ENCODE measurements around the gene CES2.

DNA sequence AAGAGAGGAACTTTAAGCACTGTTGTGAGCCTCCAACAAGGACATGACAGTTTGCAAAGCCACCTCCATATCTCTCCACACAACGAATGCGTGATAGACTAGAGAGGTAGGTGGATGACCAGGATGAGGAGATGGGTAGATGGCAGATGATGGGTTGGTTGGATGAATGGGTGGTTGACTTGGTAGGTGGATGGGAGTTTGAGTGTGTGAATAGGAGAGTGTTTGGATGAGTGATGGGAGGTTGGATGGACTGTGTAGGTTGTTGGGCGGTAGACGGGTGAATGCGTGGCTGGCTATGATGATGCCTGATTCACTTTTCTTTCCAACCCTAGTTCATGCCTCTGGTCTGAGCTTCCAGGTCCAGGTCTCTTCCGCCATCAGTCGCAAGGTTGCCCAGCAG is 20.8 kb upstream of the CES2 start:
- TF ChIP-seq POLR2AphosphoS5 (IDR thresholded peaks at IDR 0.05) (no peak), CTCF (IDR thresholded peaks at IDR 0.05) (no peak), POLR2A (IDR thresholded peaks at IDR 0.05) (no peak)
